ENCODE results near the gene RBM26.

The RBM26 gene

DNA sequence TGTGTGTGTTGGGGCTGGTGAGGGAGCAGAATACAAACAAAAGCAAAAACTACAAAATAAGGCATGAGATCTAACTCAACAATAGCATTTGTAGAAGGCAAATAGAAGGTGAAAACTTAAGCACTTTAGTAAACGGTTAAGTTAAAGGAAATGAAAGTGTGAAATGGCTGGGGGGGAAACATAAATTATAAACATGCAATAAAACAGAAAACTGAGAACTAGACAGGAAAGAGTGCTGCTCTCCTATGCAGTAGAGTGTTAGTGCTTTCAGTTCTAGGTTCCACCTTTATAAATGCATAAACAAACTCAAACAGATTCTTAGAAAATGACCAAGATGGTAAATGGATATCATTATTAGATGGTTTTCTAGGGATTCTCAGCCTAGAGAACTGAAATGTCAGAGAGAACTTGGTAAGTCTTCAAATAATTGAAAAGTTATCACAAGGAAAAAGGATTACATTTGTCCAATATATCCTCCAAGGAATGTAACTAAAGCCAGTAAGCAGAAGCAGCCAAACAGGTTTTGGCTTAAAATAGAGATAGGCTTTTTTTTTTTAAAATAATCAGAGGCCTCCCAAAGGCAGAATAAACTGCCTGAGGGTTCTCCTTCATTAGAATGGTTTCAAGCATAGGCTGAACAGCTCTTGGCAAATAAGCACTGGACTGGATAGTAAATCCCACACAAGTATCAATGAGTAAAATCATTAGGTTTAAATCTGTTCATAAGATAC lies 23.3 kb downstream of the RBM26 start:
- no peak overlapping the region for H3K4me3 ChIP-seq (ENCODE audit: low read depth, low read length)
- DNase-seq (ENCODE audit: low read depth), result no peak
- TF ChIP-seq, protein P1, sequence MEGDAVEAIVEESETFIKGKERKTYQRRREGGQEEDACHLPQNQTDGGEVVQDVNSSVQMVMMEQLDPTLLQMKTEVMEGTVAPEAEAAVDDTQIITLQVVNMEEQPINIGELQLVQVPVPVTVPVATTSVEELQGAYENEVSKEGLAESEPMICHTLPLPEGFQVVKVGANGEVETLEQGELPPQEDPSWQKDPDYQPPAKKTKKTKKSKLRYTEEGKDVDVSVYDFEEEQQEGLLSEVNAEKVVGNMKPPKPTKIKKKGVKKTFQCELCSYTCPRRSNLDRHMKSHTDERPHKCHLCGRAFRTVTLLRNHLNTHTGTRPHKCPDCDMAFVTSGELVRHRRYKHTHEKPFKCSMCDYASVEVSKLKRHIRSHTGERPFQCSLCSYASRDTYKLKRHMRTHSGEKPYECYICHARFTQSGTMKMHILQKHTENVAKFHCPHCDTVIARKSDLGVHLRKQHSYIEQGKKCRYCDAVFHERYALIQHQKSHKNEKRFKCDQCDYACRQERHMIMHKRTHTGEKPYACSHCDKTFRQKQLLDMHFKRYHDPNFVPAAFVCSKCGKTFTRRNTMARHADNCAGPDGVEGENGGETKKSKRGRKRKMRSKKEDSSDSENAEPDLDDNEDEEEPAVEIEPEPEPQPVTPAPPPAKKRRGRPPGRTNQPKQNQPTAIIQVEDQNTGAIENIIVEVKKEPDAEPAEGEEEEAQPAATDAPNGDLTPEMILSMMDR (conservative IDR thresholded peaks at IDR 0.05; ENCODE audit: low read depth, low read length), result no peak

DNA sequence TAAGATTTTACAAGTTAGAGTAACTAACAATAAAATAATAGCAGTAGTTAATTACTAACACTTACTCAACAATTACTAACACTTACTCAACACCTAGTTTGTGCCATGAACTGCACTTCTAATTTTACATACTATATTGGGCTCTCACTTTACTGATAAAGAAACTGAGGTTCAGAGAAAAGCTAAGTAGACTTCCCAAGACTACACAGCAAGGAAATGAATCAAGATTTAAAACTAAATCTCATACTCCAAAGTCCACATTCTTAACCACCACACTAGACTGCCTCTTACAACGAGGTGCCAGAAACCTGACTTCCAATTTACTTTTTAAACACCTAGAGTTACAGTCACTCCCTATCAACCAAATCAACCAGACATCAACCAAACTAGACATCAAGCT lies 25.1 kb downstream of the RBM26 start:
- no peak overlapping the region for H3K4me3 ChIP-seq (ENCODE audit: low read depth, low read length)
- no peak for DNase-seq (ENCODE audit: low read depth)
- TF ChIP-seq, protein P1 (conservative IDR thresholded peaks at IDR 0.05; ENCODE audit: low read depth, low read length), result no peak

DNA sequence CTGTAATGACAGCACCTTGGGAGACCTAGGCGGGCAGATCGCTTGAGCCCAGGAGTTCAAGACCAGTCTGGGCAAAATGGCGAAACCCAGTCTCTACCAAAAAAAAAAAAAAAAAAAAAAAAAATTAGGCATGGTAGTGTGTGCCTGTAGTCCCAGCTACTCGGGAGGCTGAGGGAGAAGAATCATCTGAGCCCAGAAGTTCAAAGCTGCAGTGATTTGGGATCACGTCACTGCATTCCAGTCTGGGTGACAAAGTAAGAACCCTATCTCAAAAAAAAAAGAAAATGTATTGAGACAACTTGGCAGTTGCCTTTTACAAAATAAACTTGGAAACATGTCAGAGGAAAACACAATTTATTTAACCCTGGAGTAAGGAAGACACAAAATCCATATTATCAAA lies 26.8 kb downstream of the RBM26 start:
- H3K4me3 ChIP-seq (ENCODE audit: low read depth, low read length), result no peak overlapping the region
- TF ChIP-seq, protein P1 (conservative IDR thresholded peaks at IDR 0.05; ENCODE audit: low read depth, low read length), result no peak
- no peak for DNase-seq (ENCODE audit: low read depth)

DNA sequence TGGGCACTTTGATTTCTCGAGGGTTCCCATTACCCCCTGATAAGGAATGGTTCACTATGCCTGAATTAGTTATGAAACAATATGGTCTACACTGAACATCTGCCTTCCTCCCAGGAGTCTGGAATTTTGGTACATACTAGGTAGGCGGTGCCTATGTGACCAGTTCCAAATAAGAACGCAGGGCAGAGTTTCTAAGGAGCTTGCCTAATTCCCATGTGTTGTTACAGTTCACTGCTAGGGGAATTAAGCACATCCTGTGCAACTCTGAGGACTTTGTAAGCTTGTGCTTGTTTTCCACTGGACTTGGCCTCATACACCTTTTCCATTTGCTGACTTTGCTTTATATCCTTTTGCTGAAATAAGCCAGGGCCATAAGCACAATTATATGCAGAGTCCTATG lies 29.2 kb downstream of the RBM26 start:
- TF ChIP-seq, protein P1 (conservative IDR thresholded peaks at IDR 0.05; ENCODE audit: low read depth, low read length), result no peak
- no peak for DNase-seq (ENCODE audit: low read depth)
- H3K4me3 ChIP-seq (ENCODE audit: low read depth, low read length), result no peak overlapping the region

DNA sequence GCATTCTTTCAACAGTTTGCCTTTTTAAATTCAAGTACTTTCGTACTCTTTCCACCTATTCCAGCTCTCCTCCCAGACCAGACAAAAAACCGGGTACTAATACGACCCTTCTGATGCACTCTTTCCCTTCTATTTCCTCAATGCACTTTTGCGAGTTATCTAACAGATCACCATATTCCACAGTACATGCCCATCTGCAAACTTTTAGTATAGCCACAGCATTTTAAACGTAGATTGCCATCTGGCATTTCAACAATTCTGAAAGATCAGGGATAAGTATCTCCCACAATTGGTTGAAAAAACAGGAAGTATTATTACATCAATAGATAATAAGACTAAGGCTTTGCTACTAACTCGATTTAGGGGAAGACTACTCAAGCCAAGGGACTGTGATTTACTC lies 31.5 kb downstream of the RBM26 start:
- DNase-seq (ENCODE audit: low read depth), result no peak
- TF ChIP-seq, protein P1 (conservative IDR thresholded peaks at IDR 0.05; ENCODE audit: low read depth, low read length), result no peak
- H3K4me3 ChIP-seq (ENCODE audit: low read depth, low read length), result no peak overlapping the region

DNA sequence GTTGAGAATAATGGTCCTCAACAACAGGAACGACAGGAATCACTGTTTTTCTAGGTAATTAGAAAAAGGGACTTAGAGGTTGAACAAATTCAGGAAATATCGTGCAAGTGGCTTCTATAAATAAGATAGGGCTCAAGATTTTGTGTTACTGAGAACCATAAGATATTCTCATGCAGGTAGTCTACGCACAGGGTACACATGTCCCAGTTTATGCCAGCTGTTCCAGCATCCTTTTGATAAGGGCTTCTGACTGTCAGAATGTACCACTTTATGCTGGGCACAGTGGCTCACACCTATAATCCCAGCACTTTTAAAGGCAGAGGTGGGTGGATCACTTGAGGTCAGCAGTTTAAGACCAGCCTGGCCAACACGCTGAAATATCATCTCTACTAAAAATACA lies 32.1 kb downstream of the RBM26 start:
- TF ChIP-seq, protein P1 (conservative IDR thresholded peaks at IDR 0.05; ENCODE audit: low read depth, low read length), result no peak
- no peak for DNase-seq (ENCODE audit: low read depth)
- H3K4me3 ChIP-seq (ENCODE audit: low read depth, low read length), result no peak overlapping the region

DNA sequence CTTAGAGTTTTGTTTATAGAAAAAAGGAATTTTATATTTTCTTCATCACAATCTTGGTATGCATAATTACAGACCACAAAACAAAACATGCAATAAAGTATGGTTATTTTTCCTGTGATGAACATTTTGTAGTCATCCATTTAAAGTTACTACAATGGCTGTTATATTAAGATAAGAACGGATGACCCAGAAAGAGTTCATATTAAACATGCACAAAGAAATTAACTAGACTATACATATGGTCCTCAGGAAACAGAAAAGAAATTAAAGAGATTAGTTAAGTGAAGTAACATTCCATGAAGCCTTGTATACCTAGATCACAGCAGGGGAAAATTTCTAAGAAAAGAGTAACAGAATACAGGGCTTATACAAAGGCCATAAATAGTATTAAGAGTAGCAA lies 36.8 kb downstream of the RBM26 start:
- TF ChIP-seq, protein P1 (conservative IDR thresholded peaks at IDR 0.05; ENCODE audit: low read depth, low read length), result no peak

More for the DNA sequence above, 36.8 kb downstream of the RBM26 start:
- DNase-seq (ENCODE audit: low read depth), result no peak
- no peak overlapping the region for H3K4me3 ChIP-seq (ENCODE audit: low read depth, low read length)

Data from choroid plexus epithelial cell (primary cell).